Coronary artery (tissue), 2 donors: Measurements from ENCODE around the gene SMAD3.
"Not testable (repeated sequence)": the region's sequence is repeated elsewhere in the genome, so short reads cannot be mapped to it uniquely, and the experiment has no call there.

ENCODE experiments used
- DNase-seq: peaks from one replicate; pipeline ENCODE4 v3.0.0-alpha.2; 2017; ENCODE audit warnings: low spot score
- H3K27ac ChIP-seq, 2 donors: fragments of 200-600 bp; sonication (generic); one replicate each; pipeline ENCODE4 v1.5.1; 2016 to 2019
- H3K4me3 ChIP-seq: fragments of 200-600 bp; sonication (generic); 2 replicates; pipeline ENCODE4 v1.5.1; 2016; ENCODE audit warnings: mild to moderate bottlenecking, moderate library complexity
- CTCF ChIP-seq: fragments of 200-600 bp; sonication (generic); IDR thresholded peaks from one replicate; pipeline ENCODE4 v1.5.1; 2019; ENCODE audit warnings: antibody characterized with exemption

Gene SMAD3

GRCh38 chr15:67068710-67069400 lies 3.5 kb downstream of the SMAD3 start:
- DNase-seq = no peak
- TF ChIP-seq CTCF = no peak
- H3K27ac ChIP-seq = peak overlapping the region; percentile 88 to 95
- peak overlapping the region; percentile 94 for H3K4me3 ChIP-seq

GRCh38 chr15:67070150-67070549 lies 4.7 kb downstream of the SMAD3 start:
- TF ChIP-seq CTCF = no peak
- Histone ChIP-seq H3K27ac (no peak overlapping the region), H3K4me3 (no peak overlapping the region)
- no peak for DNase-seq

GRCh38 chr15:67070892-67071664 lies 5.7 kb downstream of the SMAD3 start:
- Histone ChIP-seq H3K27ac (no peak overlapping the region), H3K4me3 (no peak overlapping the region)
- TF ChIP-seq CTCF = no peak
- no peak for DNase-seq

- TF ChIP-seq CTCF = no peak
- Histone ChIP-seq H3K4me3 (no peak overlapping the region), H3K27ac (no peak overlapping the region)
- DNase-seq = no peak
Observed at GRCh38 chr15:67072442-67072841, 7.0 kb downstream of the SMAD3 start.

- H3K27ac ChIP-seq = no peak overlapping the region
- no peak for TF ChIP-seq CTCF
- DNase-seq = no peak
- H3K4me3 ChIP-seq = no peak overlapping the region
Observed at GRCh38 chr15:67072958-67073357, 7.6 kb downstream of the SMAD3 start.

GRCh38 chr15:67074886-67075229 lies 9.5 kb downstream of the SMAD3 start:
- no peak for TF ChIP-seq CTCF
- Histone ChIP-seq H3K27ac (peak overlapping the region in 1 of 2 donors; percentile 63), H3K4me3 (no peak overlapping the region)
- DNase-seq = no peak

- not testable (repeated sequence) for H3K4me3 ChIP-seq, DNase-seq
- H3K27ac ChIP-seq = peak overlapping the region in 1 of 2 donors; percentile 63
Observed at GRCh38 chr15:67075555-67076135, 10.2 kb downstream of the SMAD3 start.
